ENCODE measurements around the gene PNRC1. TPM values are rescaled to one million over a fixed set of nuclear protein-coding genes. Genes with fewer than 3 reads are reported as not detected.

The PNRC1 gene
- total and polyA plus RNA-seq, 8 donors = 30.2 to 170 (median 115) TPM

- no peaks in the 10 kb centered on the region for H3K27me3 ChIP-seq
- no peak for TF ChIP-seq CTCF (IDR thresholded peaks at IDR 0.05)
- peak overlapping the region in 2 of 4 donors; percentile 31 to 80 for H3K27ac ChIP-seq
- FAIRE-seq (no peak), DNase-seq (peak in 4 of 6 donors; percentile 37 to 45 (median 40)), ATAC-seq (peak; percentile 79 to 88 (median 79))
- H3K4me1 ChIP-seq = peaks cover 11 to 20% (median 12%) of the 10 kb centered on the region in 3 donors
- no peak overlapping the region for H3K4me3 ChIP-seq
- 50 to 51% methylated on average over 3 of the region's 3 CpGs for WGBS, 2 donors
- no peaks in the 10 kb centered on the region for H3K36me3 ChIP-seq
- intact Hi-C loops (cut with DNase I) = no loop called here
- H3K9me3 ChIP-seq = no peaks in the 10 kb centered on the region
Observed at GRCh38 chr6:89050155-89050554, 30.4 kb upstream of the PNRC1 start.

GRCh38 chr6:89050697-89051096 is 29.9 kb upstream of the PNRC1 start:
- 32 to 36% methylated on average over 3 of the region's 3 CpGs for WGBS, 2 donors
- no peak for TF ChIP-seq CTCF (IDR thresholded peaks at IDR 0.05)
- H3K27me3 ChIP-seq = no peaks in the 10 kb centered on the region
- intact Hi-C loops (cut with DNase I) = no loop called here
- no peak overlapping the region for H3K4me3 ChIP-seq
- no peak for FAIRE-seq
- peaks cover 11 to 20% (median 12%) of the 10 kb centered on the region in 3 donors for H3K4me1 ChIP-seq
- no peaks in the 10 kb centered on the region for H3K36me3 ChIP-seq
- ATAC-seq = peak; percentile 78 to 82 (median 81)
- no peaks in the 10 kb centered on the region for H3K9me3 ChIP-seq
- peak overlapping the region in 2 of 4 donors; percentile 31 to 80 for H3K27ac ChIP-seq
- peak in 2 of 6 donors; percentile 25 to 29 for DNase-seq

- Histone ChIP-seq H3K4me3 (no peak overlapping the region), H3K4me1 (peaks cover 11 to 20% (median 12%) of the 10 kb centered on the region in 3 donors), H3K9me3 (no peaks in the 10 kb centered on the region), H3K27me3 (no peaks in the 10 kb centered on the region), H3K36me3 (no peaks in the 10 kb centered on the region), H3K27ac (no peak overlapping the region)
- FAIRE-seq = no peak
- TF ChIP-seq CTCF (IDR thresholded peaks at IDR 0.05) = no peak
- no peak for ATAC-seq
- intact Hi-C loops (cut with DNase I) = no loop called here
- 87 to 90% methylated on average over 3 of the region's 3 CpGs for WGBS, 2 donors
- no peak for DNase-seq
Observed at GRCh38 chr6:89051676-89052075, 28.9 kb upstream of the PNRC1 start.

GRCh38 chr6:89054208-89054607 is 26.3 kb upstream of the PNRC1 start:
- 88 to 92% methylated on average over 4 of the region's 4 CpGs for WGBS, 2 donors
- DNase-seq (no peak), ATAC-seq (no peak), FAIRE-seq (no peak)
- no peak for TF ChIP-seq CTCF (IDR thresholded peaks at IDR 0.05)
- intact Hi-C loops (cut with DNase I) = no loop called here
- no peaks in the 10 kb centered on the region for H3K9me3 ChIP-seq
- H3K27ac ChIP-seq = no peak overlapping the region
- H3K4me1 ChIP-seq = peaks cover 11 to 14% (median 12%) of the 10 kb centered on the region in 3 donors
- no peaks in the 10 kb centered on the region for H3K27me3 ChIP-seq
- no peaks in the 10 kb centered on the region for H3K36me3 ChIP-seq
- no peak overlapping the region for H3K4me3 ChIP-seq

- Histone ChIP-seq H3K36me3 (no peaks in the 10 kb centered on the region), H3K27me3 (no peaks in the 10 kb centered on the region), H3K27ac (no peak overlapping the region), H3K4me3 (no peak overlapping the region), H3K4me1 (no peaks in the 10 kb centered on the region), H3K9me3 (no peaks in the 10 kb centered on the region)
- 80% methylated on average over 2 of the region's 2 CpGs for WGBS, 2 donors
- ATAC-seq (no peak), FAIRE-seq (no peak), DNase-seq (no peak)
- TF ChIP-seq CTCF (IDR thresholded peaks at IDR 0.05) = no peak
- intact Hi-C loops (cut with DNase I) = no loop called here
Observed at GRCh38 chr6:89057759-89058158, 22.8 kb upstream of the PNRC1 start.
